SK-N-SH (cell line): ENCODE results near the gene CADM1. TPM values are rescaled to one million over a fixed set of nuclear protein-coding genes. Genes with fewer than 3 reads are reported as not detected.

ENCODE experiments used
- CTCF ChIA-PET: fragments of 300-600, 350-600 bp; formaldehyde crosslinking; extraction: SDS; loops from one replicate; lab custom pipeline; 2021; lab: Yijun Ruan, JAX
- POLR2A ChIA-PET: fragments of 350-600 bp; sonication (Branson Sonifier 250); formaldehyde crosslinking; extraction: SDS; loops from one replicate; lab custom pipeline; 2020; ENCODE audit warnings: antibody characterized with exemption, inconsistent platforms; lab: Yijun Ruan, JAX
- DNase-seq: peaks from one replicate; pipeline ENCODE4 v3.0.0; 2012
- H2AFZ ChIP-seq: fragments of 200-600 bp; sonication (generic); 2 replicates; pipeline ENCODE4 v1.8.1; 2016; ENCODE audit warnings: antibody characterized with exemption, mild to moderate bottlenecking, low read depth
- H3F3A ChIP-seq: fragments of 200-600 bp; sonication (generic); replicated peaks from 2 replicates; pipeline ENCODE3; 2016; ENCODE audit warnings: antibody characterized with exemption, mild to moderate bottlenecking; ENCODE audit not compliant: insufficient read depth
- H3K27ac ChIP-seq, 2 experiments: fragments of 200-500 bp in 1 of 2; fragments of 200-600 bp in 1 of 2; sonication (Bioruptor generic) in 1 of 2; sonication (generic), shearing (Covaris generic) in 1 of 2; 2 replicates each; pipeline versions ENCODE4 v1.5.1 to v1.6.1; 2014 to 2016; ENCODE audit warnings: low read depth in 2 of 2, inconsistent platforms in 1 of 2, low read length in 1 of 2, mild to moderate bottlenecking in 1 of 2, mixed read lengths in 1 of 2
- H3K27me3 ChIP-seq: fragments of 200-600 bp; sonication (generic), shearing (Covaris generic); 2 replicates; pipeline ENCODE4 v1.6.1; 2016; ENCODE audit warnings: mixed run types; ENCODE audit not compliant: insufficient read depth
- H3K36me3 ChIP-seq, 2 experiments: fragments of 200-500 bp in 1 of 2; fragments of 200-600 bp in 1 of 2; sonication (Bioruptor generic) in 1 of 2; sonication (generic) in 1 of 2; replicated peaks in 1 of 2; 2 replicates each; pipeline versions ENCODE3 to v1.5.1; 2014 to 2016; ENCODE audit warnings: low read length in 1 of 2, mild to moderate bottlenecking in 1 of 2; ENCODE audit not compliant: insufficient read depth in 2 of 2, control insufficient read depth in 1 of 2
- H3K4me1 ChIP-seq, 2 experiments: fragments of 200-500 bp in 1 of 2; fragments of 200-600 bp in 1 of 2; sonication (Bioruptor generic) in 1 of 2; sonication (generic), shearing (Covaris generic) in 1 of 2; 2 replicates each; pipeline versions ENCODE4 v1.5.1 to v1.6.1; 2014 to 2016; ENCODE audit warnings: low read depth in 1 of 2, low read length in 1 of 2, mixed run types in 1 of 2; ENCODE audit not compliant: insufficient read depth in 2 of 2, control insufficient read depth in 1 of 2
- H3K4me2 ChIP-seq: fragments of 200-600 bp; sonication (generic), shearing (Covaris generic); 2 replicates; pipeline ENCODE4 v1.6.1; 2017; ENCODE audit warnings: mixed run types
- H3K4me3 ChIP-seq, 2 experiments: fragments of 200-500 bp in 1 of 2; fragments of 200-600 bp in 1 of 2; sonication (Bioruptor generic) in 1 of 2; sonication (generic), shearing (Covaris generic) in 1 of 2; 2 replicates each; pipeline versions ENCODE4 v1.5.1 to v1.8.1; 2014 to 2016; ENCODE audit warnings: low read depth in 2 of 2, inconsistent platforms in 1 of 2, low read length in 1 of 2, mild to moderate bottlenecking in 1 of 2, mixed read lengths in 1 of 2, moderate library complexity in 1 of 2
- H3K79me2 ChIP-seq: fragments of 200-600 bp; sonication (generic); 2 replicates; pipeline ENCODE4 v1.8.1; 2017; ENCODE audit warnings: mild to moderate bottlenecking; ENCODE audit not compliant: insufficient read depth
- H3K9ac ChIP-seq: fragments of 200-600 bp; sonication (generic); 2 replicates; pipeline ENCODE4 v1.6.1; 2017; ENCODE audit warnings: mixed run types
- H3K9me2 ChIP-seq: fragments of 200-600 bp; sonication (generic); 2 replicates; pipeline ENCODE4 v1.6.1; 2017; ENCODE audit warnings: mixed run types
- H3K9me3 ChIP-seq: fragments of 200-600 bp; sonication (generic); 2 replicates; pipeline ENCODE4 v1.6.1; 2017; ENCODE audit warnings: mixed run types, mild to moderate bottlenecking, moderate library complexity
- H4K20me1 ChIP-seq: fragments of 200-600 bp; sonication (generic); 2 replicates; pipeline ENCODE4 v1.6.1; 2017; ENCODE audit warnings: mild to moderate bottlenecking, mixed run types; ENCODE audit not compliant: insufficient read depth
- ELF1 ChIP-seq: IDR thresholded peaks from 2 replicates; pipeline ENCODE4 v1.4.0; 2012
- EZH2phosphoT487 ChIP-seq: fragments of 200-600 bp; sonication (generic); IDR thresholded peaks from 2 replicates; pipeline ENCODE4 v1.6.1; 2017; ENCODE audit warnings: low read depth, mixed run types, mild to moderate bottlenecking, antibody characterized with exemption, moderate library complexity, borderline replicate concordance
- MXI1 ChIP-seq: IDR thresholded peaks from 2 replicates; pipeline ENCODE4 v1.6.1; 2012; ENCODE audit warnings: mild to moderate bottlenecking, low read depth, low read length, improper control_type of control experiment
- NFIC ChIP-seq: IDR thresholded peaks from 2 replicates; pipeline ENCODE4 v1.4.0; 2012; ENCODE audit warnings: borderline replicate concordance
- NRF1 ChIP-seq: IDR thresholded peaks from 2 replicates; pipeline ENCODE4 v1.6.1; 2012; ENCODE audit warnings: low read depth, mild to moderate bottlenecking, low read length
- PBX3 ChIP-seq: IDR thresholded peaks from 2 replicates; pipeline ENCODE4; 2012
- POLR2AphosphoS5 ChIP-seq: IDR thresholded peaks from 2 replicates; pipeline ENCODE4 v1.6.1; 2012; ENCODE audit warnings: low read depth, low read length
- RAD21 ChIP-seq: IDR thresholded peaks from 2 replicates; pipeline ENCODE4 v1.6.1; 2012; ENCODE audit warnings: mild to moderate bottlenecking, low read length
- RFX5 ChIP-seq: IDR thresholded peaks from 2 replicates; pipeline ENCODE4 v1.6.1; 2012; ENCODE audit warnings: mild to moderate bottlenecking, improper control_type of control experiment, low read length
- RXRA ChIP-seq: IDR thresholded peaks from 2 replicates; pipeline ENCODE4 v1.4.0; 2012; ENCODE audit warnings: low read depth, mild to moderate bottlenecking, borderline replicate concordance
- SMC3 ChIP-seq: IDR thresholded peaks from 2 replicates; pipeline ENCODE4 v1.6.1; 2012; ENCODE audit warnings: low read depth, low read length, improper control_type of control experiment
- TEAD4 ChIP-seq: IDR thresholded peaks from 2 replicates; pipeline ENCODE4 v1.4.0; 2012; ENCODE audit warnings: mild to moderate bottlenecking, borderline replicate concordance; ENCODE audit not compliant: insufficient read depth
- USF1 ChIP-seq: IDR thresholded peaks from 2 replicates; pipeline ENCODE4 v1.4.0; 2012; ENCODE audit warnings: low read depth, borderline replicate concordance
- WGBS: methylation state at CpG from one replicate; pipeline ENCODE4 v1.1.6; 2017; ENCODE audit warnings: low lambda C conversion rate; 5-methylcytosine and 5-hydroxymethylcytosine counted together
- polyA plus RNA-seq, 3 experiments: library from polyadenylated mRNA; depleted of rRNA; stranded (reverse); fragments of >200 nt; gene quantifications; 2 replicates each; pipeline ENCODE4 v1.2.3, GENCODE V29; 2012
- TF ChIP-seq, protein P1 (sequence below): IDR thresholded peaks from 2 replicates; pipeline ENCODE4 v1.4.0; 2012; ENCODE audit warnings: low read depth, borderline replicate concordance
- TF ChIP-seq, protein P2 (sequence below): fragments of 150-350 bp; IDR thresholded peaks from 2 replicates; pipeline ENCODE4 v1.6.1; 2017; ENCODE audit warnings: antibody characterized with exemption, low read length, low read depth, borderline replicate concordance

CADM1 gene
- polyA plus RNA-seq, 1 of the 3 experiments (the other 2 are of a cell fraction): 7.9 TPM

GRCh38 chr11:115153731-115154354, 350.4 kb downstream of the CADM1 start (continued):
- TF ChIP-seq, protein P1, sequence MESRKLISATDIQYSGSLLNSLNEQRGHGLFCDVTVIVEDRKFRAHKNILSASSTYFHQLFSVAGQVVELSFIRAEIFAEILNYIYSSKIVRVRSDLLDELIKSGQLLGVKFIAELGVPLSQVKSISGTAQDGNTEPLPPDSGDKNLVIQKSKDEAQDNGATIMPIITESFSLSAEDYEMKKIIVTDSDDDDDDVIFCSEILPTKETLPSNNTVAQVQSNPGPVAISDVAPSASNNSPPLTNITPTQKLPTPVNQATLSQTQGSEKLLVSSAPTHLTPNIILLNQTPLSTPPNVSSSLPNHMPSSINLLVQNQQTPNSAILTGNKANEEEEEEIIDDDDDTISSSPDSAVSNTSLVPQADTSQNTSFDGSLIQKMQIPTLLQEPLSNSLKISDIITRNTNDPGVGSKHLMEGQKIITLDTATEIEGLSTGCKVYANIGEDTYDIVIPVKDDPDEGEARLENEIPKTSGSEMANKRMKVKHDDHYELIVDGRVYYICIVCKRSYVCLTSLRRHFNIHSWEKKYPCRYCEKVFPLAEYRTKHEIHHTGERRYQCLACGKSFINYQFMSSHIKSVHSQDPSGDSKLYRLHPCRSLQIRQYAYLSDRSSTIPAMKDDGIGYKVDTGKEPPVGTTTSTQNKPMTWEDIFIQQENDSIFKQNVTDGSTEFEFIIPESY: no peak
- TF ChIP-seq MXI1: no peak
- no peak for TF ChIP-seq RFX5
- no peak for TF ChIP-seq SMC3
- TF ChIP-seq EZH2phosphoT487: no peak
- no peak for TF ChIP-seq NRF1
- TF ChIP-seq RXRA: no peak
- TF ChIP-seq ELF1: no peak

DNA sequence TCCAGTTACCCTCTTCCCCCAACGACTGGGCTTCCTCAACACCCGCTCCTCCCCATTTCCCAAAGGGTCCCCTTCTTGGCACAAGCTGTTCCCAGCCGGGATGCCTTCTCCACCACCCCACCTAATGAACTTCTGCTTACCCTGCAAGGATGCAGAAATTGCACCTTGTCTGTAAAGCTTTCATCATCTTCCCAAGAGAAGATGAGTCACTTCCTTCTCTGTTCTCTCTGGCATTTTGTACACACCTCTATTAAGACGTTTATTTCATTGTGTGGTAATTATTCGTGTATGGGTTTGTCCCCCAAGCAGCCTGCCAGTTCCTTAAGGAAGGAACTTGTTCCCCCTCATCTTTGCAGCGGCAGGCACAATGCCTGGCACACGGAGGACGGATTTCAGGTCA, 351.1 kb downstream of the CADM1 start:
- H3K9me2 ChIP-seq: no peaks in the 10 kb centered on the region
- H3F3A ChIP-seq: no peaks in the 10 kb centered on the region
- POLR2A ChIA-PET: no interaction called here
- H3K9ac ChIP-seq: no peak overlapping the region
- H2AFZ ChIP-seq: no peak overlapping the region
- TF ChIP-seq, protein P2, sequence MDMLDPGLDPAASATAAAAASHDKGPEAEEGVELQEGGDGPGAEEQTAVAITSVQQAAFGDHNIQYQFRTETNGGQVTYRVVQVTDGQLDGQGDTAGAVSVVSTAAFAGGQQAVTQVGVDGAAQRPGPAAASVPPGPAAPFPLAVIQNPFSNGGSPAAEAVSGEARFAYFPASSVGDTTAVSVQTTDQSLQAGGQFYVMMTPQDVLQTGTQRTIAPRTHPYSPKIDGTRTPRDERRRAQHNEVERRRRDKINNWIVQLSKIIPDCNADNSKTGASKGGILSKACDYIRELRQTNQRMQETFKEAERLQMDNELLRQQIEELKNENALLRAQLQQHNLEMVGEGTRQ: no peak
- peaks cover 0 to 13% of the 10 kb centered on the region in 2 experiments; a peak in 1 of 4 replicates for H3K4me1 ChIP-seq
- no peak overlapping the region for H3K4me3 ChIP-seq
- no peaks in the 10 kb centered on the region for H3K79me2 ChIP-seq
- 52% methylated on average over 8 of the region's 8 CpGs for WGBS
- no peak overlapping the region for H3K4me2 ChIP-seq
- H4K20me1 ChIP-seq: no peaks in the 10 kb centered on the region
- no peak for DNase-seq
- H3K36me3 ChIP-seq: no peaks in the 10 kb centered on the region
- no peak overlapping the region for H3K27ac ChIP-seq
- no peaks in the 10 kb centered on the region for H3K9me3 ChIP-seq
- H3K27me3 ChIP-seq: no peaks in the 10 kb centered on the region
- CTCF ChIA-PET: interaction anchor here (1.2 kb wide), 1 partner anchor 379 kb away, joined by 3 read pairs; no protein-coding TSS in a partner anchor

GRCh38 chr11:115151010-115151409, 353.2 kb downstream of the CADM1 start:
- Histone ChIP-seq H3K27me3 (no peaks in the 10 kb centered on the region), H3F3A (no peaks in the 10 kb centered on the region), H3K9me3 (no peaks in the 10 kb centered on the region), H3K9ac (no peak overlapping the region), H3K4me1 (peaks cover 0 to 5% of the 10 kb centered on the region in 2 experiments; a peak in 1 of 4 replicates), H2AFZ (no peak overlapping the region), H4K20me1 (no peaks in the 10 kb centered on the region), H3K36me3 (no peaks in the 10 kb centered on the region), H3K4me3 (no peak overlapping the region), H3K9me2 (no peaks in the 10 kb centered on the region), H3K27ac (no peak overlapping the region), H3K4me2 (no peak overlapping the region), H3K79me2 (no peaks in the 10 kb centered on the region)
- POLR2A ChIA-PET: no interaction called here
- TF ChIP-seq ELF1 (no peak), RXRA (no peak), USF1 (no peak), NFIC (no peak), TEAD4 (no peak), RFX5 (no peak), RAD21 (no peak), POLR2AphosphoS5 (no peak), PBX3 (no peak)
- 50% methylated on average over 1 of the region's 1 CpG for WGBS
- CTCF ChIA-PET: interaction anchor here (0.8 kb wide), 1 partner anchor 18 kb away, joined by 3 read pairs; no protein-coding TSS in a partner anchor
- DNase-seq: no peak
